Duodenal mucosa (tissue), 2 donors: Measurements from ENCODE around the gene RASSF5.

Source experiments
- H3K27ac ChIP-seq: one replicate; pipeline ENCODE4 v1.7.0; 2013; ENCODE audit warnings: low read depth, low read length
- H3K27me3 ChIP-seq, 2 donors: one replicate each; pipeline ENCODE4 v1.7.0; 2013; ENCODE audit warnings: low read length in 2 of 2, control low read depth in 1 of 2; ENCODE audit not compliant: insufficient read depth in 2 of 2, control insufficient read depth in 1 of 2
- H3K36me3 ChIP-seq, 2 donors: one replicate each; pipeline ENCODE4 v1.7.0; 2013; ENCODE audit warnings: low read length in 2 of 2, control low read depth in 1 of 2; ENCODE audit not compliant: insufficient read depth in 2 of 2, control insufficient read depth in 1 of 2
- H3K4me1 ChIP-seq, 2 donors: one replicate each; pipeline ENCODE4 v1.7.0; 2013; ENCODE audit warnings: low read length in 2 of 2, control low read depth in 1 of 2; ENCODE audit not compliant: insufficient read depth in 2 of 2, control insufficient read depth in 1 of 2
- H3K4me3 ChIP-seq, 2 donors: one replicate each; pipeline ENCODE4 v1.7.0; 2013; ENCODE audit warnings: low read length in 2 of 2, low read depth in 1 of 2
- H3K9ac ChIP-seq, 2 donors: one replicate each; pipeline ENCODE4 v1.7.0; 2013; ENCODE audit warnings: low read length in 2 of 2, low read depth in 1 of 2
- H3K9me3 ChIP-seq, 2 donors: one replicate each; pipeline ENCODE4 v1.7.0; 2013; ENCODE audit warnings: low read length in 2 of 2, control low read depth in 1 of 2; ENCODE audit not compliant: control insufficient read depth in 1 of 2

RASSF5 gene

GRCh38 chr1:206591226-206591625 is 83.9 kb downstream of the RASSF5 start:
- peaks cover 46 to 89% of the 10 kb centered on the region in 2 donors for H3K36me3 ChIP-seq
- no peak overlapping the region for H3K27ac ChIP-seq
- H3K4me3 ChIP-seq, result no peak overlapping the region
- no peaks in the 10 kb centered on the region for H3K27me3 ChIP-seq
- H3K9me3 ChIP-seq, result no peaks in the 10 kb centered on the region
- H3K4me1 ChIP-seq, result no peaks in the 10 kb centered on the region
- no peak overlapping the region for H3K9ac ChIP-seq

- H3K9me3 ChIP-seq, result no peaks in the 10 kb centered on the region
- H3K27ac ChIP-seq, result no peak overlapping the region
- peaks cover 48 to 88% of the 10 kb centered on the region in 2 donors for H3K36me3 ChIP-seq
- H3K4me1 ChIP-seq, result no peaks in the 10 kb centered on the region
- H3K9ac ChIP-seq, result no peak overlapping the region
- no peaks in the 10 kb centered on the region for H3K27me3 ChIP-seq
- H3K4me3 ChIP-seq, result no peak overlapping the region
Measured at GRCh38 chr1:206591696-206592095, 84.4 kb downstream of the RASSF5 start.

- Histone ChIP-seq H3K4me3 (no peak overlapping the region), H3K27me3 (no peaks in the 10 kb centered on the region), H3K27ac (no peak overlapping the region), H3K4me1 (no peaks in the 10 kb centered on the region), H3K9me3 (no peaks in the 10 kb centered on the region), H3K36me3 (peaks cover 58 to 83% of the 10 kb centered on the region in 2 donors), H3K9ac (no peak overlapping the region)
Measured at GRCh38 chr1:206593351-206593925, 86.1 kb downstream of the RASSF5 start.

- Histone ChIP-seq H3K4me1 (no peaks in the 10 kb centered on the region), H3K4me3 (no peak overlapping the region), H3K27ac (no peak overlapping the region), H3K36me3 (peaks cover 64 to 88% of the 10 kb centered on the region in 2 donors), H3K9me3 (no peaks in the 10 kb centered on the region), H3K27me3 (no peaks in the 10 kb centered on the region), H3K9ac (no peak overlapping the region)
Measured at GRCh38 chr1:206595581-206596318, 88.4 kb downstream of the RASSF5 start.

GRCh38 chr1:206596319-206596666 is 89.0 kb downstream of the RASSF5 start:
- no peak overlapping the region for H3K4me3 ChIP-seq
- no peak overlapping the region for H3K9ac ChIP-seq
- H3K36me3 ChIP-seq, result peaks cover 62 to 86% of the 10 kb centered on the region in 2 donors
- no peaks in the 10 kb centered on the region for H3K27me3 ChIP-seq
- no peaks in the 10 kb centered on the region for H3K9me3 ChIP-seq
- H3K4me1 ChIP-seq, result no peaks in the 10 kb centered on the region
- no peak overlapping the region for H3K27ac ChIP-seq

- H3K36me3 ChIP-seq, result peaks cover 53 to 82% of the 10 kb centered on the region in 2 donors
- no peak overlapping the region for H3K4me3 ChIP-seq
- H3K27ac ChIP-seq, result no peak overlapping the region
- no peaks in the 10 kb centered on the region for H3K4me1 ChIP-seq
- no peaks in the 10 kb centered on the region for H3K27me3 ChIP-seq
- H3K9me3 ChIP-seq, result no peaks in the 10 kb centered on the region
- no peak overlapping the region for H3K9ac ChIP-seq
Measured at GRCh38 chr1:206600527-206600926, 93.2 kb downstream of the RASSF5 start.

- Histone ChIP-seq H3K4me3 (no peak overlapping the region), H3K27ac (no peak overlapping the region), H3K4me1 (no peaks in the 10 kb centered on the region), H3K27me3 (no peaks in the 10 kb centered on the region), H3K9ac (no peak overlapping the region), H3K36me3 (peaks cover 25 to 65% of the 10 kb centered on the region in 2 donors), H3K9me3 (no peaks in the 10 kb centered on the region)
Measured at GRCh38 chr1:206604861-206605260, 97.5 kb downstream of the RASSF5 start.

- H3K9me3 ChIP-seq, result no peaks in the 10 kb centered on the region
- H3K27me3 ChIP-seq, result no peaks in the 10 kb centered on the region
- no peak overlapping the region for H3K9ac ChIP-seq
- no peak overlapping the region for H3K4me3 ChIP-seq
- H3K36me3 ChIP-seq, result peaks cover 17 to 51% of the 10 kb centered on the region in 2 donors
- peaks cover 6 to 8% of the 10 kb centered on the region in 2 donors for H3K4me1 ChIP-seq
- H3K27ac ChIP-seq, result no peak overlapping the region
Measured at GRCh38 chr1:206606867-206607266, 99.5 kb downstream of the RASSF5 start.

- no peak overlapping the region for H3K27ac ChIP-seq
- H3K36me3 ChIP-seq, result peaks cover 6 to 38% of the 10 kb centered on the region in 2 donors
- no peaks in the 10 kb centered on the region for H3K27me3 ChIP-seq
- H3K4me3 ChIP-seq, result no peak overlapping the region
- no peak overlapping the region for H3K9ac ChIP-seq
- peaks cover 6 to 8% of the 10 kb centered on the region in 2 donors for H3K4me1 ChIP-seq
- H3K9me3 ChIP-seq, result no peaks in the 10 kb centered on the region
Measured at GRCh38 chr1:206608108-206608698, 100.9 kb downstream of the RASSF5 start.

GRCh38 chr1:206609229-206609991 is 102.1 kb downstream of the RASSF5 start:
- H3K9me3 ChIP-seq, result no peaks in the 10 kb centered on the region
- H3K36me3 ChIP-seq, result peaks cover 5 to 29% of the 10 kb centered on the region in 2 donors
- H3K27ac ChIP-seq, result no peak overlapping the region

More at GRCh38 chr1:206609229-206609991, 102.1 kb downstream of the RASSF5 start:
- Histone ChIP-seq H3K4me1 (peaks cover 6 to 8% of the 10 kb centered on the region in 2 donors), H3K9ac (no peak overlapping the region), H3K27me3 (no peaks in the 10 kb centered on the region), H3K4me3 (no peak overlapping the region)
